ENCODE results near the gene MGLL.

MGLL gene

DNA sequence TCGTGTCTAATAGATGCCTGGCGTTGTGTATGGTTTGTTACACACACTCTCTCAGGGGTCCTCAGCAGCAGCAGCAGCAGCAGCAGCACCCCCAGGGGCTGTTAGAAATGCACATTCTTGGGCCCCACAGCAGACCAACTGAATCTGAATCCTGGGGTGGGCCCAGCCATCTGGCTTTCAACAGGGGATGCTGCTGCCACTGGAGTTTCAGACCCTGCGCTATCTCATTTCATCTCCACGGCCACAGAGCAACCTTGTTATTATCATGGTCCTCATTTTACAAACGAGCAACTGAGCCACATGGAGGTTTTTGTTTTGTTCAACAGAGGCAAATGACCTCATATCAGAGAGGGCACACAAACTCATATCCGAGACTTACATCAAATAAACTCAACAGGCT is 47.7 kb downstream of the MGLL start:
- DNase-seq (ENCODE audit: low read depth in 2 of 2): no peak

DNA sequence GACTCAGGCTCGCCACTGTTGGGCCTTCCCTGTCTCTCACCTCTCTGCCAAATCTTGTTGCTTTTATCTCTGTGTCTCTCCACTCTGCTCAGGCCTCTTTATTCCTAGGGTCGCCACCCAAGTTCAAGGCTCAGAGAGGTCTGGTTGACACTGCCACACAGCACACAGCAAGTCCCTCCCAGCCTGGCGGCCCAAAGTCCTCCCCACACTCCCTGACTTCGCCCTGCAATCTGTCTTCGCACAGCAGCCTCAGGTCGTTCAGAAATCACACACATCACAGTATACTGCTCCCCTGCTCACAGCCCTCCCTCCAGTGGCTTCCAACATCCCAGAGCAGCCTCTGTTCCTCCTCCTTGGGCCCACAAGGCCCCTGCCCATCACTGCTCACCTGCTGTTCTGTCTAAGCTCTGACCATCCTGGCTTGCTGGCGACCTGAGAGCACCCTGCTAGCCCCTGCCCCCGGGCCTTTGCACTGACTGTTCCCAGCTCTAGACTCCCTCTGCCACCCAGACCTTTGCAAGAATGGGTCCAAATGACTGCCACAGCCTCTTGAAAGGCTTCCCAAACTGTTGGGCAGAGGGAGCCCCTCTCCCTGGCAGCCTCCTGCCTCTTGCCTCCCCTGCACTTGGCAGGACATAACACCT is 48.4 kb downstream of the MGLL start:
- DNase-seq (ENCODE audit: low read depth in 2 of 2): no peak

DNA sequence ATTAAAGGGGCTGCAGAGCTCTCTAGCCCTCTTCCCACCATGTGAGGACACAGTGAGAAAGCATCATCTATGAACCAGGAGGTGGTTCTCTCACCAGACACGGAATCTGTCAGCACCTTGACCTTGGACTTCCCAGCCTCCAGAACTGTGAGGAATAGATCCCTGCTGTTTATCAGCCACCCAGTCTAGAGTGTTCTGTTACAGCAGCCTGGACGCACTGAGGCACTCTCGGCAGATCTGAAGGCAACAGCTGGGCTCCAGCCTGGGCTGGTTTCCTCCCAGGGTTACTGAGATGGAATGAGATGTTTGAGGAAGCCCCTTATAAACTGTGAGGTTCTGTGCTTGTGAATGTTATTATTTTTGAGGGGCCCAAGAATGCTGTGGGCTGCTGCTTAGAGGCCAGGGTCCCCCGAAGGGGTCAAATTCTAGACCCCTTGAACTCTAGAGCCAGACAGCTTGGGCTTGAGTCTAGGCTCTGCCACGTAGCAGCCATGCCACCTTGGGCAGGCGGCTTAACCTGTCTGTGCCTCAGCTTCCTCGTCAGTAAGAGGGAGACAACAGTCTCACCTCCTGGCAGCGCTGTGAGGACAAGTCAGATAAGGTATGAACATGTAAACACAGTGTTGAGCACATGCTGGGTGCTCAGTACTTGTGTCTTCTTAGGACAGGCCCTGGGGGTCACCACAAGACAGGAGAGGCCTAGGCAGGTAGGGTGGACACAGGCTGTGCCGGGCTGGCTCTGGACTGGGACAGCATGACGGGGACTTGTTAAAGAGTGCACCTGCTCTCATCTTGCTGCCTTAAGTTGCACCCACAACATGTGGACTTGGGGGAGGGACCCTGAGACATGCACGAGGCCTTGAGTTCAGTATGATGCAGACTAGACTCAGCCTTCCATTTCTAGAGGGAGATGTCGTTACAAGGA is 49.2 kb downstream of the MGLL start:
- DNase-seq (ENCODE audit: low read depth in 2 of 2): no peak

DNA sequence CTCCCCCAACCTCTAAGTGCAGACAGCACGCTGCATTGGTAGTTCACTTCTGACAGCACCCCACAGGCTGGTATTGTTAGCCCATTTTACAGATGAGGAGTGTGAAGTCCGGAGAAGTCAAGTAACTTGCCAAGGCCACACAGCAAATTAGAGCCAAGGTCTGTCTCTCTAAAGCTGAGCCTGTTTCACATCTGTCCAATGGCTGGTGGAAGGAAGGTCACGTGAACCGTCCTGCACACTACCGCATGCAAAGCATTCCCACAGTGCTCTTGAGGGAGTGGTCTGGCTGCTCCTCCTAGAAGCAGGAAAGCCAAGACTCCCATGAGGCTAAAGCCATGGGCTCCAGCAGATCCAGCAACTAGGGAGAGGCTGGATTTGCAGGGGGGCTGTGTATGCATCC is 50.0 kb downstream of the MGLL start:
- no peak for DNase-seq (ENCODE audit: low read depth in 2 of 2)

DNA sequence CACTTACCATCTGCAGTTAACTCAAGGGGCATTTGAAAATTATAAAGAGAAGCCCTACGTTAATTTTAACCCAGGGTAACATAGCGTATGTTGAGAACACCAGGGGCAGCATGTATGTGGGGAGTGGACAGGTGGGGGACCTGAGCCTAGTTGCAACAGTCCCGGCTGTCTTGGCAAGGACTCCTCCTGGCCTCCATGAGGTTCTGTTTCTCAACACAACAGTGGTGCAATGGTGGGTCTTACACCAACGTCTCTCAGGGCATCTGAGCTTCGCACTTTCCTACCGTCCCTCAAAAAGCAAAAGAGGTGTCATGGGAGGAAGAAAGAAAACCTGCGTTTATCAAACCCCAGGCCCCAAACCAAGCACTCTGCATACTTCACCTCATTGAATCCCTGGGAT is 50.6 kb downstream of the MGLL start:
- DNase-seq (ENCODE audit: low read depth in 2 of 2): no peak

DNA sequence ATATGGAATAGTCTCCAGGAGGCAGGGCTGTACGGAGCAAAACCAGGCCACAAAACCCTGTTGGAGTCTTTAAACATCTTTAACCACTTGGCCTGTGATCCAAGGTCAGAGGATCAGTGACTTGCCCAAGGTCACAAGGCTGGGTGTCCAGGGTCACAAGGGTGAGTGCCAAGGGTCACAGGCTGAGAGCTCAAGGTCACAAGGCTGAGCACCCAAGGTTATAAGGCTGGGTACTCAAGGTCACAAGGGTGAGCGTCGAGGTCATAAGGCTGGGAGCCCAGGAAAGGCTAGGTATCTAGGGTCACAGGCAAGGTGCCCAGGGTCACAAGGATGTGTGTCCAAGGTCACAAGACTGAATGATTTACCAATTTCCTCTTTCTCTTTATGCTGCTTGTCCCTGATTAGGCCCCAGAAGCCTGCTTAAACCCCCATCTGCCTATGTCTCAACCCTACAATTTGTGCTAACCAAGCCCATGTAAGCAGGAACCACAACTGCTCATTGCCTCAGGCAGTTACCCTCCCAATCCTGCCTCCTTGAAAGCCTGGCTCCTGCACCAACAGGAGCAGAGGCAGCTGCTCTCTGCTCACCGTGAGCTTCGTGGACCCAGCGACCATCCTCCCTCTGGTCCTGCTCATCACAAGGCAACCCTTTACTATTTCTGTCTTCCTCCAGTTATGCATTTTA is 51.5 kb downstream of the MGLL start:
- no peak for DNase-seq (ENCODE audit: low read depth in 2 of 2)

DNA sequence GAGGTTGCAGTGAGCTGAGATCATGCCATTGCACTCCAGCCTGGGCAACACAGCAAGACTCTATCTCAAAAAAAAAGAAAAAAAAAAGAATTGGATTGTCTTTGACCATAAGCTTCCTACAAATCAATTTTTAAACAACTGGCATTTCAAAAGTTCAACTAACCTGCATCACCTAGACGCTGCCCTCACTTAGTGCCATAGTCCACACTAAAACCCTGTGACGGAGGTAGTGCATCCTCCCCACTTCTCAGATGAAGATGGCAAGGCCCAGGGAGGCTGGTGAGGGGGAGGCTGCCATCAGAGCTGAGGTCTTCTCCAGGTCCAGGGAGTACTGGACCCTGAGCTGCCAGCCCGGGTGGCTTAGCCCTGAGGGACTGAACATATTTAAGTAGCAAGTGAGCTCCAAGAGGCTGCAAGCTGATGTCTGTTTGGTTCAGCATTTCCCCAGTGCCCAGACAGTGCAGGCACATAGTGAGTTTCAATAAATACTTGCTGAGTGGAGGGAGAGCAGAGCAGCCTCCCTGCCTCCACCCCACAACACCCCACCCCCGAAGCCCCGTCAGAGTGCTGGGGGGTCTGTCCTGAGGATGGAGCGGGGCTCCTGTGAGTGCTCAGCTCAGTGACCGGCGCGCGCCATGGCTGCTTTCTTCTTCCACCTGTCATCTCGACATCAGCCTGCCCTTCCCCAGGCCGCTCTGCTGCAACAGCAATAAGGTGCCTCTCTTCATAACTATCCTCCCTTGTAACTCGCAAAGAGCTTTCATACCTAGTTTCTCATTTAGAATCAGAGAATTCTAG is 52.8 kb downstream of the MGLL start:
- DNase-seq (ENCODE audit: low read depth in 2 of 2): no peak

DNA sequence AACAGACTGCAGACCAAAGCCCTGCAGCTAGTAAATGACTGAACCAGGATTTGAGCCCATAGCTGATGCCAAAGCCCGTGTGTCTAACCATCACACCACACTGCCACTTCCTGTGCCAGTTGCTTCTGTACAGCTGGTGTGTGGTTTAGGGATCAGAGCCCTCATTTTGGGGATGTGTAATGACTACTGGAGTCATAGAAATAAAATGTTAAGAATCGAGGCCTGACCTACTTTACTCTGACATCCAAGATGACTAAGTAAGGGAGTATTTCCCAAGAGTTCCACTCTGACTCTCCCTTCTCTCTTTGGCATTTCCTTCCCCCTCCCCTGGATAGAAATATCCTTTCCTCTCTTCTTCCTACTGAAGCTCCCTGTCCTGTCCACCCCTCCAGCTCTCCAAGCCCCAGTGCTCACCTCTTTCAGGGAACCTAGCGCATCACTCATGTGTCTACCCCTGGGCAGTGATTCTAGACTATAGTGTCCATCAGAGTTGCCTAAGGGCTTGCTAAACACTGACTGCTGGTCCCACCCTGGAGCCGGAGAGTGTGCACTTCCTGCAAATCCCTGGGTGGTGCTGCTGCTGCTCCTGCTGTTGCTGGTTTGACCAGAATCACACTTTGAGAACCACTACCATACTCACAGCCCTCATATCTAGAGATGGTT is 53.8 kb downstream of the MGLL start:
- no peak for DNase-seq (ENCODE audit: low read depth in 2 of 2)

DNA sequence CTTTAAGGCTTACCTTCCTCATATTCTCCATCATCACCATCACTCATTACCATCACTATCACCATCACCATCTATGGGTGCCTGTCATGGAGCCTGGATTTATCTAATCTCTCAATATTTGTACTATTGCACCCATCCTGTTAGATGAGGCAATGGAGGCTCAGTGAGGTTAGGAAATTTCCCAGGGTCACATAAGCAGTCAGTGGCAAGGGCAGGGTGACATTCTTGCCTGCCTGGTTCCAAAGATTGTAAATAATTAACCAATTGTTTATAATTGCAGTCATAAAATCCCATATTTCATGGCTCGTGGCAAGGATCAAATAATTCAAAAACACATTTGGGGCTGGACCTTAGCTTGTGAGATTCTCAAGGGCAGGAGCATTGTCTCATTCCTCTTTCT is 55.2 kb downstream of the MGLL start:
- no peak for DNase-seq (ENCODE audit: low read depth in 2 of 2)

DNA sequence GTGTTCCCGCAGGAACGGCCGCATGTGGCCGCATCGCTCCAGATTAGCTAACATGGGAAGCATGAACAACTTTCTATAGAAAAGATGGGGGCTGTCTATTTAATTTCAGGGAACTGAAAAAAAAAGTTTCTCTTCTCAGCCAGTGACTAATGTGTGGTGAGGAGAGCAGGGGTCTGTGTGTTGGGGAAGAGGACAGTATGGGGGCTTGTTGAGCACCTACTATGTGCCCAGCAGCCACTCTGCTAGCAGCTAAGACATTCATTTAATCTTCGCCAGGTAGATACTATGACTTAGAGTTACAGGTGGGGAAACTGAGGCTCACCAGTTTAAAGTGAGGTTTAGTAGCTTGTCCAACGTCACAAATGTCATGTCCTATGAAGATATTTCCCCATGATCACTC is 56.6 kb downstream of the MGLL start:
- DNase-seq (ENCODE audit: low read depth in 2 of 2): no peak

DNA sequence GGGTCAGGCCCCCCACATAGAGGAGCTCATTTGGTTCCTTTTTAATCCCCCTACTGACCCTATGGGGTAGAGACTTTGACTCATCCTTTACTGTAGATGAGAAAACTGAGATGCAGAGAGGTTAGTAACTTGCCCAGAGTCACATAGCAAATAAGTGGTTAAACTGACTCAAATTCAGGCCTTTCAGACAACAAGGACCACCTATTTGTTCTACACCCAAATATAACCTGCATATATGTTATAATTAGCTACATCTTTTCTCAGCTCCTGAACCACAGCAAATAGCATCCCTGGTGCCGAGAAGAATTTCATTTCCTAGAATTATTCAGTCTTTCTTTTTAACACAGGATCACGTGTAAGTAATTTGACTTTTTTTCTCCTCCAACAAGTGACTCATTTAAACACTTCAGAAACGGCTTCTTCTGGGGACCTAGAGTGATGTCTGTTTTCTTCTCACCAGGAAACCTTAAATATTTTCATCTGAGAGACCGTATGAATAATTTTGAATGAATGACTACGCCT is 57.4 kb downstream of the MGLL start:
- DNase-seq (ENCODE audit: low read depth in 2 of 2): no peak

DNA sequence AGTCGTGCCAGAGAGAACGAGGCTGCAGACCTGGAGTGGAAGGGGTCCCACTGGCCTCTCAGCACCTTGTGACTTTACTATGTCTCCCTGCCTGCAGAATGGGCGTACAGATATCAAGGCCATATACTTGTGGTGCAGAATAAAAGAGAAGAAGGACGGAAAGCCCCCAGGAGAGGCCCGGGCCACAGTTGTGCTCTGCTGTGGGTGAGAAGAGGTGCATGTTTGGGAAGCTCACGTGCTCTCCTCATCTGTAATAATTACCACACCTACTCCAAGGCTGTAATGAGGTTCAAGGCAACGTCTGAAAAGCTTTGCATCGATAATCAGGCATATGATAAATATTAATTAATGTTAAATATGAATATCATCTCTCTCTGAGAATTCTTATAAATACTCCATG is 58.0 kb downstream of the MGLL start:
- DNase-seq (ENCODE audit: low read depth in 2 of 2): no peak

DNA sequence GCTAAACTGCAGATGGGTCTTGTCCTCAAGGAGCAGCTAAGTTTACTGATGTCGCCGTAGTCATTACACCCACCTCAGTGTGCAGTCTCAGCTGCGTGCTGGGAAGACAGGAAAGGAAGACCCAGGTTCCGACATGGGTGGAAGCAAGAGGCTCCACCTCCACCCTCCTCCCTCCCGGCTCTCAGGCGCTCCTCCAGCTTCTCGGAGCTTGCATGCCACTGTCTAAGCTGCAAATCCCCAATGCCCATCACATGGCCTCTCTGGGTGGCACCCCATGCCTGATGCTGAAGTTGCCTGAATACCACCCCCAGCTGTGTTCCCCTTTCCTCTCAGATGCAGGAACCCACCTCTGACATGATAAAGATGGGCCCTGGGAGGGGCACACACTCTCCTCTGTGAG is 58.5 kb downstream of the MGLL start:
- no peak for DNase-seq (ENCODE audit: low read depth in 2 of 2)

DNA sequence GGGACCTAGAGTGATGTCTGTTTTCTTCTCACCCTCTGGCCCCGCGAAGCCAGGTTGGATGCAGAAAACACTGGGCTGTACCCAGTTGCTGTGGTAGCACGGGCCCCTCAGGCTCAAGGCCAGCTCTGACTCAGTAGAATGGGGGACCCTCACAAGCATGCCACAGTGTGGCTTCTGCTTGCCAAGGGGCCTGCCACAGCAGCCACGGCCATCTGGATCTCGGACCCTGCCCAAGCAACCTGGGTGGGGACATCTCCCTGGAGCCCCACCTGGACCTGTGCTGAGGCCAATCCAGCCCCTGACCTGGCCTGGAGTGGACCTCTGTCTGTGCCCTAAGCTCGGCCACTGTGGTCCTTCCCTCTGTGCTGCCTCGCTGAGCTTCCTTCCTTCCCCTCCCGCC is 59.0 kb downstream of the MGLL start:
- DNase-seq (ENCODE audit: low read depth in 2 of 2): no peak

DNA sequence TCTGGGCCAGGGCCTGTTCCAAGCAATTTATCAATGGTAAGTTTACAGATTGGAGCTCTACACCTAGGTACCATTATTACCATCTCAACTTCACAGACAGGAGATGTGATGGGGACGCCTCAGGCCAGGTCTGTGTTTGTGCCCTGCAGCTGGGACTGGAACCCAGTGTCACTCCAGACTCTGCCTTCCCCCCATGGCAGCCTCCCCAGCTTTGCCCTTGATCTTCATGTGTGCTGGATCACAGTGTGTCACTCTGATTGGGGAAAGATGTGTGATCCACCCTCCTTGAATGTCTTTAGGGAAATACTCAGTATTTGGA is 59.6 kb downstream of the MGLL start:
- no peak for DNase-seq (ENCODE audit: low read depth in 2 of 2)

DNA sequence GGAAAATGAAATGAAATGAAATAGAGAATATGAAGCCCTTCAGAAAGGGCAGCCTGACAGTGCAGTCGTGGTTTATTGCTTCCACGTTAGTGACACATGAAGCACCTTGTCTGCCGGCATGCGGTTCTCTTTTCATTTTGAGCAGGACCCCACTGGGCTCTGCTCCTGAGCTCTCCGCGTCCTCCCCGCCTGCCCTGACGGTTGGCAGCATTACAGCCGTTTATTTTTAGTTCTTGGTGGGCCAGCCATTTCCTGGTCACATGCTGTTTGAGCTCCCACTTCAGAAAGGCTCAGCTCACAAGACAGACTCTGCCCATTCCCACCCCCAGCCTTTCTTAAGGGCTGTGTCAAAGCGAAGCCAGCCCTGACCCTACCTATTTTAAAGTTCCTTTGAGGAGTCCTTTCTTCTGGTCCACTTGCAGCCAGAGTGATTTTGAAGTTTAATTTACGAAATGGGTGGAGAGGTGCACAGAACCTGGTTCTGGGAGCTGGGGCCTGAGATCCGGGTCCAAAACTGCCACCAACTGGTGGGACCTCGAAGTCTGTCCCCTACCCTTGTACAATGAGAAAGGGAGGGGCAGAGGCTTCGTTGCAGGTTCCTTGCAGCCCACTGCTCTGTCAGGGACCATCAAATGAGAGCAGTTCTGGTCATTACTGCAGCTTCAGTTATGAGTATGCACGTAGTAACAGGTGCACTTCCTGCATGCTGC is 60.1 kb downstream of the MGLL start:
- no peak for DNase-seq (ENCODE audit: low read depth in 2 of 2)

DNA sequence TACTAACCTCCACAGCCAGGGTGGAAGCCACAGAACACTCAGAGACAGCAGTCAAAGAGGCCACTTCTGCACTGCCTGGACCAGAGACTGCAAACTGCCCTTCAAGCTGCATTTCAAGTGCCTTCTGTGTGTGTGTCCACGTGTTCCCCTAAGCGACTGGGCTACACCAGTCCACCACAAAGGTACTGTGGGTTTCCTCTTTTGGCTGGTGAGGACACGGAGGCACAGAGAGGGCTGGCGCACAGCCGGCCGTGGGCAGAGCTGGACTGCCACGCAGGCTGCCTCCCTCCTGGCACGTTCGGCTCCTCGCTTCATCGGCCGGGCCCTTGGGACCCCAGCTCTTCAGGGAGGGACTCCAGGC is 60.9 kb downstream of the MGLL start:
- no peak for DNase-seq (ENCODE audit: low read depth in 2 of 2)

DNA sequence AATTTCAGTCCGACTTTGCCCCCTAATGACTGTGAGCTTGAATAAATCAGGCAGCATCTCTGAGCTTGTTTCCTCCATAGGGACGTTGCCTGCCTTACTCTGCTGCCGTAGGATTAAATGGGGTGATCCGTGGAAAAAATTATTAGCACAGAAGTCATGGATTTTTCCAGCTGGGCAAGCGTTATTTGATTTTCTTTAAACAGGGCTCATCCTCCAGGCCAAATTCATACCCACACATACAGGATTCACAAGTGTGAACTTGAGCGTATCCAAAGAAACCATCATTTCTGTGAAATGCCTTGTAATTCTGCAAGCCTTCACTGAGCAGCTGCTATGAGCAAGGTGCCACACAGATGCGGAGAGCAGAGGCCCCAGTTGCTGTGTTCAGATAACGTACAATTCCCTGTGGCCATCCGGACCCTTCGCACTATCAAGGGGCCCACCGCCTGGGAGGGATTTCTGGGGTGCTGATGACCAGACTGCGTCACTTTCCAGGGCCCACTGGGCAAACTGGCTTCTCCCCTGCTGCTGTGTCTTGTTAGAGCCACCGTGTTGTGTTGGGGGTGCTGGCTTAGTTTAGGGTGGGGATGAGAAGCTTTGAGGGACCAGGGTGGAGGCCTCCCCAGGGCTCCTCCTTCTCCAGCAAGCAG is 61.4 kb downstream of the MGLL start:
- no peak for DNase-seq (ENCODE audit: low read depth in 2 of 2)

DNA sequence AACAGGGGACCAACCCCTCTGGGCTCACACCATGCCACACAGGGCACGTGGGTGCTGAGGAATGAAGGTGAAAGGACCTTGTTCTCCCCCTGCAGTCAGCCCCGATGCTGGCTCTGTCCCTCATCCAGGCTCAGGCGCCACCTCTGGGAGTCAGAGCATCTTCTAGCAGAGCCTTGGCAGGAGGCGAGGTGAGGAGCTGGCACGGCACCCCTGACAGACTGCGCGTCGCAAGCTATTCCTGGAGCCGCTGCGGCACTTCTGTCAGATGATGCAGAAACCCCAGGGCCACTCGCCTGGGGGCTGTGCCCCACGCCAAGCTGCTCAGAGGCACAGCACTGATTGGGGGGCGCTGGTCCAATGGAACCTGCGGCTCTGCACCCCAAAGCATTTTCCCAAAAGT is 62.0 kb downstream of the MGLL start:
- DNase-seq (ENCODE audit: low read depth in 2 of 2): no peak

DNA sequence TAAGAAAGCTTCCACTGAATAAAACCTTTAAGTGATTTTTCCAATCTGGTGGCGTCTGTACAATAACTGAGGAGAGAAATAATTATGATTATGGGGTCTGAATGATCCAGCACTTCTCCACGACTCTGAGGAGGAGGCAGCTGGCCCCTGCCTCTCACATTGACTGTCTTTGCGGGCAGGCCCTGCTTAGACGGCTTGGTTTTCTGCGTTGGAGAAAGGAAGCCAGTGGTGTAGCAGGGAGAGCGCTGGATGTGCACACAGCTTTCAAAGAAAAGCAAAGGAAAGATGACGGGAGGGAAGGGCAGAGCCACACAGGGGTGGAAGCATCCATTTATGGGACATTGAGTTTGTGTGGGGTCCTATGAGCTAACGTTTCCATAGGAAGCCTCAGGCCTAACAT is 62.5 kb downstream of the MGLL start:
- no peak for DNase-seq (ENCODE audit: low read depth in 2 of 2)

All from stimulated activated CD4-positive, alpha-beta T cell treated with anti-CD3 and anti-CD28 coated beads, Interleukin-15, amount 100 ng/mL, for 48 hours (primary cell).